Left lobe of liver (tissue), 2 donors: ENCODE results near the gene IQUB. TPM values are rescaled to one million over a fixed set of nuclear protein-coding genes. Genes with fewer than 3 reads are reported as not detected.
A peak's percentile ranks its signal among the peaks of the same experiment; 100 is the strongest.
"Not testable (repeated sequence)": the region's sequence is repeated elsewhere in the genome, so short reads cannot be mapped to it uniquely, and the experiment has no call there.

Source experiments
- ATAC-seq: fragments of 200-7000 bp; cut with Tn5 transposase; one replicate; pipeline ENCODE4 v1.9.1; 2020; ENCODE audit warnings: mild to moderate bottlenecking, moderate library complexity
- DNase-seq: peaks from one replicate; pipeline ENCODE4 v3.0.0-alpha.2; 2020; ENCODE audit warnings: low spot score
- total RNA-seq: library from RNA; stranded (reverse); gene quantifications from one replicate; pipeline ENCODE4 v1.2.1, GENCODE V29; 2021
- donor health status: DM: no; HTN: no; CAD: no; lungs with moderate emphysema.
- donor health status: DM: no; HTN: yes; CAD: no.

IQUB gene
- total RNA-seq, 1 donor from 2014 or later: 0.15 TPM

GRCh38 chr7:123548406-123548805 lies 14.0 kb upstream of the IQUB start:
- ATAC-seq (no peak), DNase-seq (no peak)

- ATAC-seq (no peak), DNase-seq (no peak)
Measured at GRCh38 chr7:123539871-123540270, 5.5 kb upstream of the IQUB start.

DNA sequence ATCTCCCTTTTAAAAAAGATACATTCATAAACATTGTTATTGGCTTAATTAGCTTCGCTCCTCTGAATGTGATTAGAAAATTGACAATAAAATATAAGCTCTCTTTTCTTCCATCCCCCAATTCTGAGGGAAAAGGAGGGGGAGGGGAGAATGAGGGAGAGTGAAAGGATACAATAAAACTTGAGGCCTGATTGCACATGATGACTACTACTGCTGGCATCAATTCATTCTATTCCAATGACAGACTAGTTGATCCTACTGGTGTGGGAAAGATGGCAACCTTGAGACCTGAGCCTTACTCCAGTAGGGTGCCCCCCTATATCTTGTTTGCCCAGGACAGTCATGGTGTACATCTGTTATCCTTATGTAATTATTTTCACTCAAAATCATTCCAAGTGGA lies 4.5 kb upstream of the IQUB start:
- DNase-seq (no peak), ATAC-seq (no peak)

DNA sequence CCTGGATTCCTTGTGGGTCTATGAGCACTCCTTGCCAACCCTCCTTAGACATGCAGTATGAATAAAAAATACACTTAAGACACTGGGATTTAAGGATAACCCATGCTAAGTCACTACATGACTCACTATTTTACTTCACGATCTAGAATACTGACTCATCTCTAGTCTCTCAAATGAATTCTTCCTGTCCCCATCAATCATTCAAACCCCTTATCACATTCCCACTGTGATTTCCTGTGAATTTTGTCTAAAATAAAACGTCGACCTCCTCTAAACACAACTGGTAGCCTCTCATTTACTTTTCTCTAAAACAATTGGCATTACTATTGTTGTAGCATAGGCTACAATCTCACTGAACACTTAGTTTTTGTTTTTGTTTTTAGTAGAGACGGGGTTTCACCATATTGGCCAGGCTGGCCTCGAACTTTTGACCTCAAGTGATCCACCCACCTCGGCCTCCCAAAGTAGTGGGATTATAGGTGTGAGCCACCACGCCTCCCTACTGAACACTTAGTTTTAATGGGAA lies 3.9 kb upstream of the IQUB start:
- ATAC-seq: no peak

GRCh38 chr7:123537026-123537642 lies 2.7 kb upstream of the IQUB start:
- ATAC-seq (no peak), DNase-seq (no peak)

More for the DNA sequence above, 3.9 kb upstream of the IQUB start:
- no peak for DNase-seq

- ATAC-seq (no peak), DNase-seq (no peak)
Measured at GRCh38 chr7:123535517-123535916, 1.1 kb upstream of the IQUB start.

DNA sequence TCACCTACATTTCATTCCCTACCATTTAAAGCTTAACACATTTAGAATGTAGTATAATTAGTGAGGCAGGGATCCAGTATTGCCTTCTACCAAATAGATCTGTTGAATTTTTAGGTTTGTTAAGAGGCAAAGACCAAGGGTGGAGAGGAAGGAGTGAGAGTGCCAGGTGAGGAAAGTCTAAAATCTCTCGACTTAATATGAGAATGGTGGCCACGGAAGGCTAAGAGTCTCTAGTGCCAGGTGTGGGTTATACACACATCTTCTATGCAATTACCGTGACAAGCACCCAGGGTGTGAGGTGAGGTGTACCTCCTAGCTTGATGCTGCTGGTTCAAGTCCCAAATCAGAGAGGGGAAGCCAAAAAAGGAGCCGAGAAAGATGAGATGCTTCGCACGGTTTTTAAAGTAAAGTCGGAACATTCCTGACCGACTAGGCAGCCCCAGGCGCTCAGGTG lies 439 bp downstream of the IQUB start:
- ATAC-seq: no peak

DNA sequence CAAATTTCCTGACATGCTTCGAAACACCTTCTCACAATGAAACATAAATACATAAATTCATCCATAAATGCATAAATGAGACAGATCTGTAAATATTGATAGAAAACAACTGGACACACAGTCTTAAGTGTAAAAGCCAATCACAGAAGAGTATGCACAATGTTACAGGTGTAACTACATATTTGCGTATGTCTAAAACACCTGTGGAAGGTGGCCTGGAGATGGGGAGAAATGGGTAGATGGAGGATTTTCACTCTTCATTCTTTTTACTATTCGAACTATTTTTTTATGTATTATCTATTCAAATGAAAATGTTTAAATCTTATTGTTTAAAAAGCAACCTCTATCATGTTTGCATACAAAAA lies 860 bp downstream of the IQUB start:
- DNase-seq (no peak), ATAC-seq (no peak)

More for the DNA sequence above, 439 bp downstream of the IQUB start:
- no peak for DNase-seq

DNA sequence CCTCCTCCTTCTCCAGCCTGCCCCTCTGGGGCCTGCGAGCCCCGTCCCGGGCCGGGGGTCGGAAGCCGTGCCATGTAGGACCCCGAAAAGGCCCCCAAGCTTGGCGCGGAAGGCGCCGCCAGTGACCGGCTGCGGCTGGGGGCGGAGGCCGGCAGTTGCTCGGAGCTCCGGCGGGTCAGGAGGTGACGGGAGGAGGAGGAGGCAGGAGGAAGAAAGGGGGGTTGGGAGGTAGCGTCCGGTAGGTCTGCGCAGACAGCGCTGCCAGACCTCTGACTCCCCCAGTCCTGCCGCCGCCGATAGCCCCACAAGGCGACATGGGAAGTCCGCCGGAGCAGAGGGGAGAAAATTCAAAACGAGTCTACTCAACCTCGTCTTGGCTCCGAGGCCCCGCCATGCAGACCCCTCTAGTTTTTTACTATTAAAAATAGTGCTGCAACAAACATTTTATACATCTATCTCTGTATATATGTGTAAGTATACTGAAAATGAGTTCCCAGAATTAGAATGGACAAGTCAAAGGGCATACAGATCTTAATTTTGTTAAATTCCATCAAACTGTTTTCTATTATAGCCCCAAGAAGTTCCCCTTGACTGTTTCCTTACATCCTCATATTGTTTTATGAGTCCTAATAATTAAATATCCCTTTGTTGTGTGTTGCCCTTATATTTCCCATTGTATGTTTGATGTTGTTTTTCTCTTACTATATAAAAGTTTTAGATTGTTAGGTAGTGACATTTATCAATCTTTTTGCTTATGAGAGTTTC lies 1.4 kb downstream of the IQUB start:
- peak; percentile 18 for ATAC-seq
- not testable (repeated sequence) for DNase-seq

GRCh38 chr7:123532343-123532742 lies 2.1 kb downstream of the IQUB start:
- ATAC-seq, DNase-seq: not testable (repeated sequence)

DNA sequence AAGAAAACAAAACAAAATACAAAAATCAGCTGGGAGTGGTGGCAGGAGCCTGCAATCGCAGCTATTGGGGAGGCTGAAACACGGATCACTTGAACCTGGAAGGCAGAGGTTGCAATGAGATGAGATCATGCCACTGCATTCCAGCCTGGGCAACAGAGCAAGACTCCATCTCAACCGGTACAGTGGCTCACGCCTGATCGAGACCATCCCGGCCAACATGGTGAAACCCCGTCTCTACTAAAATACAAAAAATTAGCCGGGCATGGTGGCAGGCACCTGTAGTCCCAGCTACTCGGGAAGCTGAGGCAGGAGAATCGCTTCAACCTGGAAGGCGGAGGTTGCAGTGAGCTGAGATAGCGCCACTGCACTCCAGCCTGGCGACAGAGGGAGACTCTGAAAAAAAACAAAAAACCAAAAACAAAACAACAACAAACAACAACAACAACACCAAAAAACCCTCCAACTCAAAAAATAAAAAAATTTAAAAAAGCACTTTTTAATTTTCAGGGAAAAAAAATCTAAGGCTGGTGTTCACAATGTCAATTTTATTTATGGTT lies 4.3 kb downstream of the IQUB start:
- not testable (repeated sequence) for ATAC-seq

DNA sequence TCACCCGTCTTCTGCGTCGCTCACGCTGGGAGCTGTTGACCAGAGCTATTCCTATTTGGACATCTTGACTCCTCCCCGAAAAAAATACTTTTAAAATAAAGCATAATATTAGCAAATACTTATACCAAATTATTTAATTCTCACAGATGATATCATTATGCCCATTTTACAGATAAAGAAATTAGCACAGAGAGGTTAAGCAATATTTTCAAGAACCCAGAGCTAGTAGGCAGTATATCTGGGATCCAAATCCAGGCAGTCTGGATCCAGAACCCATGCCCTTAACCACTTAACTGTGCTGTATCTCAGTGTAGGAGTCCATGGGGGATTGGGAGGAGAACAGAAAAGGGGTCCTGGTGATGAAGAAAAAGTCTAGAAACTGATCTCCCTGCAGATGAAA lies 6.1 kb downstream of the IQUB start:
- DNase-seq (no peak), ATAC-seq (no peak)

More for the DNA sequence above, 4.3 kb downstream of the IQUB start:
- not testable (repeated sequence) for DNase-seq

GRCh38 chr7:123527712-123528225 lies 6.6 kb downstream of the IQUB start:
- ATAC-seq, DNase-seq: not testable (repeated sequence)

- DNase-seq, ATAC-seq: not testable (repeated sequence)
Measured at GRCh38 chr7:123526533-123526932, 7.9 kb downstream of the IQUB start.

DNA sequence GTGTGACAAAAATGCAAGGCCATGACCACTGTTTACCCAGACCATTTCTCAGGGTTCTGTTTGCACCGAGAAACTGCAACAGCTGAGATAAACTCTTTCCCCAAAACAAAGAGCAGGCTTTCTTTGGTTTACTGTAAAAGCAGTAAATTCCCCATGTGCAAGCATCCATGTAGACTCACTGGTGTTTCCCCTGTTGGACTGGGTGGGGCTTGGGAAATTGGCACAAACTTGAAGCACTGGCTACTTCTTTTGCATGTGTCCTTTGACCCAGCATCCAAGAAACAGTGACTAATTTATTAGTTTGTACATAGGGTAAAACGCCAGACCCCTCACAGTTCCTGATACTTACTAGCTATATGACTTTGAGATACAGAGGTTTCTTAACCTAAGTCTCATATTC lies 12.3 kb downstream of the IQUB start:
- DNase-seq: no peak
- no peak for ATAC-seq

DNA sequence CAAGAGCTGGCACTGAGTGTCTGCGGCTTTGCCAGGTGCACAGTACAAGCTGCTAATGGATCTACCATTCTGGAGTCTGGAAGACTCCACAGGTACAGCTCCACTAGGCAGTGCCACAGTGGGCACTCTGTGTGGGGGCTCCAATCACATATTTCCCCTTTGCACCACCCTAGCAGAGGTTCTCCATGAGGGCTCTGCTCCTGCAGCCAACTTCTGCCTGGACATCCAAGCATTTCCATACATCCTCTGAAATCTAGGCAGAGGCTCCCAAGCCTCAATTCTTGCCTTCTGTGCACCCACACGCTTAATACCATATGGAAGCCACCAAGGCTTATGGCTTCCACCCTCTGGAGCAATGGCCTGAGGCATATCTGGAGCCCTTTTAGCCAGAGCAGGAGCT lies 29.2 kb downstream of the IQUB start:
- ATAC-seq: no peak
- no peak for DNase-seq

DNA sequence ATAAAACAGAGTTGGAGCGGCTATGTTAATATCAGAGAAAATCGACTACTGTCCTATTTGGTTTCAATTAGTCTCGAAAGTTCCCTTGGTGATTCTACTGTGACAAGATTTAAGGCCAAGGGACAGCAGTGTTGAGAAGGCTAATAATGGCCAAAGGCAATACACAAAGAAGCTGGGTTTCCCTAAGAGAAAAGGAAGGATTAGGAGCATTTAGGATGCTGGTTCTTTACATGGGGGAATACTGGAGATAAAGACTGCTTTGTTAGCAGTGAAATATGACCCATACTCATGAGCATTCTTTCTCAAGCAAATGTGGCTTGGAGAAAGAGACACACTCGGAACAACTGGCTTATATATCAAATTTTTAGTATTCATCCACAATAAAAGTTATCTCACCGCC lies 32.2 kb downstream of the IQUB start:
- DNase-seq (no peak), ATAC-seq (no peak)

GRCh38 chr7:123500878-123501489 lies 33.4 kb downstream of the IQUB start:
- no peak for DNase-seq
- no peak for ATAC-seq

- ATAC-seq (no peak), DNase-seq (no peak)
Measured at GRCh38 chr7:123499211-123499970, 35.0 kb downstream of the IQUB start.

DNA sequence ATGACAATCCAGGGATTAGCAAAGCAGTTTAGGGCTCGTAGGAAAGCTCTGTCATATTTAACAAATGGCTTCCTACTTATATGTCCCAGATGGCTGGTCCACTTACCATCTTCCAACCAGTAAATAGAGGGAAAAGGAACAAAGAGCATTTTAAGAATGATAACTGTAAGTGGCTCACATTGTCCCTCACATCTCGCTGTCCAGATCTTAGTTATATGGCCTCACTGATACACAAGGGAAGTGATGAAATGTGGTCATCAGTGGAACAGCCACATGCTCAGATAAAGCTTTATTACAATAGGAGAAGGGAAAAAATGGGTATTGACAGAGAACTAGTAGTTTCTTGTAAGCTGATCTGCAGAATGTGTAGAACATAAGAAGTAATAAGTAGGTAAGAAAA lies 35.8 kb downstream of the IQUB start:
- DNase-seq (no peak), ATAC-seq (no peak)
